Sigmoid colon (tissue), 4 donors: Measurements from ENCODE around the gene PEAK1.

Experiments
- EP300 ChIP-seq, 4 donors: sonication (generic); formaldehyde crosslinking; IDR thresholded peaks; one replicate each; pipeline ENCODE4 v1.6.1; 2017; ENCODE audit warnings: antibody characterized with exemption in 4 of 4
- POLR2A ChIP-seq, 2 donors: fragments of 450-650 bp; IDR thresholded peaks; one replicate each; pipeline ENCODE4 v1.6.1; 2016; ENCODE audit warnings: antibody characterized with exemption in 2 of 2, mild to moderate bottlenecking in 2 of 2, moderate library complexity in 2 of 2
- POLR2AphosphoS5 ChIP-seq, 4 donors: sonication (generic); formaldehyde crosslinking; IDR thresholded peaks; one replicate each; pipeline ENCODE4 v1.6.1; 2017; ENCODE audit warnings: antibody characterized with exemption in 4 of 4
- TF ChIP-seq, protein P1 (sequence below), 4 experiments: fragments of 450-650 bp in 3 of 4; fragments of 200-600 bp in 1 of 4; IDR thresholded peaks; one replicate each; pipeline ENCODE4 v1.5.1; 2016 to 2019; ENCODE audit warnings: antibody characterized with exemption in 4 of 4, mild to moderate bottlenecking in 3 of 4, moderate library complexity in 2 of 4

DNA sequence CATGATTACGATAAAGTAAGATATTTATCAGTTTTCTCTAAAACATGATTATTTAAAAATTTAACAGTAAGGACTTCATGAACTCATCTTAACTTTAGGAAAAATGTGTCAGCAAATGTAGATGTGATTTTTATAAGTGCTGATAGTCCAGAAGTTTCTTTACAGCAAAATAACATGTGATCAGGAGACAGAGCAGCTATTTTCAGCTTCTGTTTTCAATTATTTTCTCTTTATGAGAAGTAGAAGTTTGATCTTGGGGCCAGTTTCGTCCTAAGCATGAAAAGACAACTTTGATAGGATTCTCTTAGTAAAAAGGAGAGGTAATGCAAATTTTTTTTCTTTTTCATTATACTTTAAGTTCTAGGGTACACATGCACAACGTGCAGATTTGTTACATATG lies 252.5 kb downstream of the PEAK1 start:
- TF ChIP-seq, protein P1, sequence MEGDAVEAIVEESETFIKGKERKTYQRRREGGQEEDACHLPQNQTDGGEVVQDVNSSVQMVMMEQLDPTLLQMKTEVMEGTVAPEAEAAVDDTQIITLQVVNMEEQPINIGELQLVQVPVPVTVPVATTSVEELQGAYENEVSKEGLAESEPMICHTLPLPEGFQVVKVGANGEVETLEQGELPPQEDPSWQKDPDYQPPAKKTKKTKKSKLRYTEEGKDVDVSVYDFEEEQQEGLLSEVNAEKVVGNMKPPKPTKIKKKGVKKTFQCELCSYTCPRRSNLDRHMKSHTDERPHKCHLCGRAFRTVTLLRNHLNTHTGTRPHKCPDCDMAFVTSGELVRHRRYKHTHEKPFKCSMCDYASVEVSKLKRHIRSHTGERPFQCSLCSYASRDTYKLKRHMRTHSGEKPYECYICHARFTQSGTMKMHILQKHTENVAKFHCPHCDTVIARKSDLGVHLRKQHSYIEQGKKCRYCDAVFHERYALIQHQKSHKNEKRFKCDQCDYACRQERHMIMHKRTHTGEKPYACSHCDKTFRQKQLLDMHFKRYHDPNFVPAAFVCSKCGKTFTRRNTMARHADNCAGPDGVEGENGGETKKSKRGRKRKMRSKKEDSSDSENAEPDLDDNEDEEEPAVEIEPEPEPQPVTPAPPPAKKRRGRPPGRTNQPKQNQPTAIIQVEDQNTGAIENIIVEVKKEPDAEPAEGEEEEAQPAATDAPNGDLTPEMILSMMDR (IDR thresholded peaks at IDR 0.05), result no peak
- no peak for TF ChIP-seq POLR2AphosphoS5 (IDR thresholded peaks at IDR 0.05)
- no peak for TF ChIP-seq POLR2A (IDR thresholded peaks at IDR 0.05)
- TF ChIP-seq EP300 (IDR thresholded peaks at IDR 0.05), result no peak
